K562 (cell line): ENCODE measurements around the gene STK26.

Experiments used
- GABPB1 ChIP-seq: sonication (generic); formaldehyde crosslinking; IDR thresholded peaks from 2 replicates; pipeline ENCODE4 v1.8.0; 2022; ENCODE audit warnings: mild to moderate bottlenecking, missing genetic modification reagents
- HEY1 ChIP-seq: fragments of 250-450 bp; sonication (Bioruptor Pico); IDR thresholded peaks from 2 replicates; pipeline ENCODE4 v1.5.0; 2020; ENCODE audit warnings: mild to moderate bottlenecking, moderate library complexity, borderline replicate concordance
- POLR2A ChIP-seq: fragments of 450-650 bp; conservative IDR thresholded peaks from 2 replicates; pipeline ENCODE4 v1.6.1; 2016
- TAF1 ChIP-seq: IDR thresholded peaks from 2 replicates; pipeline ENCODE4 v1.6.1; 2011; ENCODE audit warnings: mild to moderate bottlenecking, low read length, moderate library complexity; ENCODE audit not compliant: insufficient read depth, control insufficient read depth, severe bottlenecking; ENCODE audit errors: extremely low read depth

- TF ChIP-seq TAF1, result no peak
- no peak for TF ChIP-seq HEY1
- TF ChIP-seq POLR2A, result no peak
- no peak for TF ChIP-seq GABPB1
Measured at GRCh38 chrX:132034648-132035047, 11.5 kb downstream of the STK26 start.
